ENCODE measurements around the gene RPGR. TPM values are rescaled to one million over a fixed set of nuclear protein-coding genes. Genes with fewer than 3 reads are reported as not detected.

RPGR gene
- polyA plus RNA-seq, 1 donor (not counting 4 experiments of a cell fraction or from before 2014, with no cell fraction given), result 2.4 TPM

- FAIRE-seq, result no peak
- dilution Hi-C loops (cut with MboI; ENCODE audit: extremely low pct_ligation_motif_present, low sequenced_read_pairs), result no loop called here
- no peak overlapping the region for H3K4me2 ChIP-seq (ENCODE audit: control insufficient read depth, extremely low read depth, insufficient read depth, low read depth, low read length)
Observed at GRCh38 chrX:38268011-38268410, 59.3 kb downstream of the RPGR start.

GRCh38 chrX:38262715-38263620, 64.3 kb downstream of the RPGR start:
- no peaks in the 10 kb centered on the region for H3K27me3 ChIP-seq (ENCODE audit: control insufficient read depth, extremely low read depth, insufficient read depth, low read length)
- no peaks in the 10 kb centered on the region for H3K4me1 ChIP-seq (ENCODE audit: control insufficient read depth, extremely low read depth, insufficient read depth, low read length)
- H3K79me2 ChIP-seq (ENCODE audit: control insufficient read depth, insufficient read depth, low read length), result no peaks in the 10 kb centered on the region
- H3K9ac ChIP-seq (ENCODE audit: control insufficient read depth, extremely low read depth, insufficient read depth, low read length), result no peak overlapping the region
- no peak overlapping the region for H3K4me3 ChIP-seq (ENCODE audit: control insufficient read depth in 2 of 3, extremely low read depth in 1 of 3, insufficient read depth in 2 of 3, low read depth in 1 of 3, low read length in 3 of 3)
- H3K4me2 ChIP-seq (ENCODE audit: control insufficient read depth, extremely low read depth, insufficient read depth, low read depth, low read length), result no peak overlapping the region
- H3K36me3 ChIP-seq (ENCODE audit: control insufficient read depth in 2 of 2, extremely low read depth in 1 of 2, insufficient read depth in 2 of 2, low read length in 2 of 2), result no peaks in the 10 kb centered on the region
- no peak for TF ChIP-seq EZH2 (IDR thresholded peaks at IDR 0.05; ENCODE audit: low read length)
- TF ChIP-seq CTCF (optimal IDR thresholded peaks at IDR 0.05 in 1 of 3, IDR thresholded peaks at IDR 0.05 in 1 of 3, conservative IDR thresholded peaks at IDR 0.05 in 1 of 3; ENCODE audit: extremely low read depth in 1 of 3, insufficient read depth in 2 of 3, low read length in 3 of 3), result no peak
- H3K9me1 ChIP-seq (ENCODE audit: control insufficient read depth, extremely low read depth, insufficient read depth, low read length), result no peaks in the 10 kb centered on the region
- no peaks in the 10 kb centered on the region for H3K9me3 ChIP-seq (ENCODE audit: control insufficient read depth, low read depth, low read length)
- no peak overlapping the region for H3K27ac ChIP-seq (ENCODE audit: control insufficient read depth, insufficient read depth, low read length)
- no peak for DNase-seq (ENCODE audit: low read depth, low spot score)
- H4K20me1 ChIP-seq (ENCODE audit: control insufficient read depth, extremely low read depth, insufficient read depth, low read length), result no peaks in the 10 kb centered on the region
- no peak for FAIRE-seq
- no peak overlapping the region for H2AFZ ChIP-seq (ENCODE audit: control insufficient read depth, low read length)
- dilution Hi-C loops (cut with MboI; ENCODE audit: extremely low pct_ligation_motif_present, low sequenced_read_pairs), result no loop called here

More at GRCh38 chrX:38268011-38268410, 59.3 kb downstream of the RPGR start:
- no peak overlapping the region for H3K9ac ChIP-seq (ENCODE audit: control insufficient read depth, extremely low read depth, insufficient read depth, low read length)
- H3K9me3 ChIP-seq (ENCODE audit: control insufficient read depth, low read depth, low read length), result no peaks in the 10 kb centered on the region
- H3K9me1 ChIP-seq (ENCODE audit: control insufficient read depth, extremely low read depth, insufficient read depth, low read length), result no peaks in the 10 kb centered on the region
- no peaks in the 10 kb centered on the region for H3K27me3 ChIP-seq (ENCODE audit: control insufficient read depth, extremely low read depth, insufficient read depth, low read length)
- H3K4me3 ChIP-seq (ENCODE audit: control insufficient read depth in 2 of 3, extremely low read depth in 1 of 3, insufficient read depth in 2 of 3, low read depth in 1 of 3, low read length in 3 of 3), result no peak overlapping the region
- H3K79me2 ChIP-seq (ENCODE audit: control insufficient read depth, insufficient read depth, low read length), result no peaks in the 10 kb centered on the region
- peaks cover 3% of the 10 kb centered on the region for H3K4me1 ChIP-seq (ENCODE audit: control insufficient read depth, extremely low read depth, insufficient read depth, low read length)
- H4K20me1 ChIP-seq (ENCODE audit: control insufficient read depth, extremely low read depth, insufficient read depth, low read length), result no peaks in the 10 kb centered on the region
- no peaks in the 10 kb centered on the region for H3K36me3 ChIP-seq (ENCODE audit: control insufficient read depth in 2 of 2, extremely low read depth in 1 of 2, insufficient read depth in 2 of 2, low read length in 2 of 2)
- TF ChIP-seq EZH2 (IDR thresholded peaks at IDR 0.05; ENCODE audit: low read length) (no peak), CTCF (optimal IDR thresholded peaks at IDR 0.05 in 1 of 3, IDR thresholded peaks at IDR 0.05 in 1 of 3, conservative IDR thresholded peaks at IDR 0.05 in 1 of 3; ENCODE audit: extremely low read depth in 1 of 3, insufficient read depth in 2 of 3, low read length in 3 of 3) (no peak)
- H2AFZ ChIP-seq (ENCODE audit: control insufficient read depth, low read length), result no peak overlapping the region
- DNase-seq (ENCODE audit: low read depth, low spot score), result no peak
- H3K27ac ChIP-seq (ENCODE audit: control insufficient read depth, insufficient read depth, low read length), result no peak overlapping the region

Measured in keratinocyte (primary cell).